B cell (primary cell): ENCODE data around the gene PACRG. TPM values are rescaled to one million over a fixed set of nuclear protein-coding genes. Genes with fewer than 3 reads are reported as not detected.

Experiments
- ATAC-seq: fragments of 200-7000 bp; cut with Tn5 transposase; one replicate; pipeline ENCODE4 v1.10.0; 2021; ENCODE audit warnings: low read depth, mild to moderate bottlenecking, moderate number of reproducible peaks, moderate library complexity
- CTCF ChIA-PET: fragments of 350-600 bp; sonication (Branson Sonifier 250); formaldehyde crosslinking; loops from one replicate; lab custom pipeline; 2021; ENCODE audit warnings: antibody characterized with exemption, inconsistent platforms; lab: Charles Lee
- POLR2A ChIA-PET: fragments of 350-600 bp; sonication (Branson Sonifier 250); formaldehyde crosslinking; loops from one replicate; lab custom pipeline; 2021; ENCODE audit warnings: antibody characterized with exemption; lab: Charles Lee
- DNase-seq: peaks from one replicate; pipeline ENCODE4 v3.0.0; 2013
- H2AFZ ChIP-seq: 2 replicates; pipeline ENCODE4 v1.6.1; 2012; ENCODE audit warnings: mild to moderate bottlenecking, low read depth, low read length; ENCODE audit not compliant: insufficient read depth, poor library complexity, severe bottlenecking
- H3K27ac ChIP-seq, 2 donors: 1 replicate in 1 of 2; 2 replicates in 1 of 2; pipeline ENCODE4 v1.5.1; 2012 to 2013; ENCODE audit warnings: low read length in 2 of 2, mild to moderate bottlenecking in 2 of 2, moderate library complexity in 1 of 2
- H3K27me3 ChIP-seq, 4 experiments: fragments of 200-600 bp in 1 of 4; sonication (generic) in 1 of 4; replicated peaks in 1 of 4; 1 replicate in 2 of 4; 2 replicates in 2 of 4; pipeline versions ENCODE4 v1.6.1 to v1.7.0; 2013 to 2016; ENCODE audit warnings: low read length in 3 of 4, mild to moderate bottlenecking in 2 of 4, mixed read lengths in 1 of 4, moderate library complexity in 1 of 4; ENCODE audit not compliant: insufficient read depth in 4 of 4, control insufficient read depth in 3 of 4; ENCODE audit errors: control extremely low read depth in 1 of 4
- H3K36me3 ChIP-seq, 2 experiments: replicated peaks in 1 of 2; 1 replicate in 1 of 2; 2 replicates in 1 of 2; pipeline versions ENCODE4 v1.6.1 to v1.7.1; 2013; ENCODE audit warnings: low read length in 1 of 2; ENCODE audit not compliant: insufficient read depth in 2 of 2, control insufficient read depth in 1 of 2; ENCODE audit errors: control extremely low read depth in 1 of 2, extremely low read depth in 1 of 2
- H3K4me1 ChIP-seq, 2 donors: fragments of 200-600 bp in 1 of 2; sonication (generic) in 1 of 2; 1 replicate in 1 of 2; 2 replicates in 1 of 2; pipeline versions ENCODE4 v1.5.1 to v1.6.1; 2013 to 2017; ENCODE audit warnings: low read length in 2 of 2; ENCODE audit not compliant: control insufficient read depth in 2 of 2, insufficient read depth in 2 of 2
- H3K4me2 ChIP-seq: replicated peaks from 2 replicates; pipeline ENCODE3; 2012; ENCODE audit warnings: mild to moderate bottlenecking, low read depth, low read length; ENCODE audit not compliant: poor library complexity, severe bottlenecking
- H3K4me3 ChIP-seq, 5 experiments: fragments of 200-600 bp in 1 of 5; sonication (generic) in 1 of 5; 1 replicate in 3 of 5; 2 replicates in 2 of 5; pipeline versions ENCODE4 v1.5.1 to v1.7.0; 2011 to 2016; ENCODE audit warnings: low read length in 4 of 5, mild to moderate bottlenecking in 4 of 5, low read depth in 2 of 5, control low read depth in 1 of 5, moderate library complexity in 1 of 5; ENCODE audit not compliant: insufficient read depth in 1 of 5; ENCODE audit errors: control extremely low read depth in 1 of 5, extremely low read depth in 1 of 5
- H3K79me2 ChIP-seq: fragments of 200-600 bp; sonication (generic); one replicate; pipeline ENCODE4 v1.6.0; 2016; ENCODE audit warnings: low read length; ENCODE audit not compliant: control insufficient read depth, insufficient read depth
- H3K9ac ChIP-seq: fragments of 200-600 bp; sonication (generic); 2 replicates; pipeline ENCODE4 v1.6.1; 2017; ENCODE audit warnings: mild to moderate bottlenecking, low read length, moderate library complexity
- H3K9me3 ChIP-seq, 3 donors: one replicate each; pipeline versions ENCODE4 v1.6.1 to v1.7.1; 2013; ENCODE audit warnings: low read length in 2 of 3; ENCODE audit not compliant: control insufficient read depth in 2 of 3, insufficient read depth in 1 of 3; ENCODE audit errors: control extremely low read depth in 1 of 3
- H4K20me1 ChIP-seq: 2 replicates; pipeline ENCODE4 v1.6.0; 2012; ENCODE audit warnings: mild to moderate bottlenecking, low read length; ENCODE audit not compliant: insufficient read depth, control insufficient read depth, poor library complexity, severe bottlenecking
- H3K27ac Mint-ChIP-seq: one replicate; pipeline ENCODE4 v1.8.0; 2021; ENCODE audit warnings: mixed read lengths
- H3K27me3 Mint-ChIP-seq: one replicate; pipeline ENCODE4 v1.8.0; 2021; ENCODE audit warnings: mixed read lengths
- H3K4me1 Mint-ChIP-seq: one replicate; pipeline ENCODE4 v1.8.0; 2021; ENCODE audit warnings: mixed read lengths
- H3K4me3 Mint-ChIP-seq: one replicate; pipeline ENCODE4 v1.8.0; 2021; ENCODE audit warnings: mixed read lengths
- H3K9me3 Mint-ChIP-seq: one replicate; pipeline ENCODE4 v1.8.0; 2022; ENCODE audit warnings: mixed read lengths; ENCODE audit not compliant: insufficient read depth
- EZH2 ChIP-seq: IDR thresholded peaks from 2 replicates; pipeline ENCODE4 v1.6.1; 2012; ENCODE audit warnings: borderline replicate concordance, low read depth, mild to moderate bottlenecking, moderate library complexity, low read length; ENCODE audit not compliant: insufficient read depth, poor library complexity, severe bottlenecking
- WGBS: methylation state at CpG from one replicate; pipeline ENCODE4 v1.1.5; 2013; ENCODE audit warnings: missing lambda C conversion rate; ENCODE audit not compliant: insufficient coverage; 5-methylcytosine and 5-hydroxymethylcytosine counted together
- intact Hi-C: fragments of 100-400 bp; cut with micrococcal nuclease; formaldehyde crosslinking; loops from one replicate; pipeline ENCODE4 v1.10.0; 2022
- polyA plus RNA-seq: library from polyadenylated mRNA; depleted of rRNA; stranded (reverse); fragments of >200 nt; gene quantifications from 2 replicates; pipeline ENCODE4 v1.2.3, GENCODE V29; 2012
- total RNA-seq, 2 donors: library from RNA; stranded (reverse); fragments of 120-200 nt in 1 of 2; gene quantifications; 1 replicate in 1 of 2; 2 replicates in 1 of 2; pipeline versions ENCODE4 v1.2.3 to v1.2.4, GENCODE V29; 2013 to 2022
- TF ChIP-seq, protein P1 (sequence below): fragments of 200-600 bp; IDR thresholded peaks from one replicate; pipeline ENCODE4 v1.8.0; 2022; ENCODE audit warnings: antibody characterized with exemption, mild to moderate bottlenecking

The PACRG gene
- total and polyA plus RNA-seq, 2 donors (not counting 1 experiment from before 2014, with no cell fraction given): not detected

DNA sequence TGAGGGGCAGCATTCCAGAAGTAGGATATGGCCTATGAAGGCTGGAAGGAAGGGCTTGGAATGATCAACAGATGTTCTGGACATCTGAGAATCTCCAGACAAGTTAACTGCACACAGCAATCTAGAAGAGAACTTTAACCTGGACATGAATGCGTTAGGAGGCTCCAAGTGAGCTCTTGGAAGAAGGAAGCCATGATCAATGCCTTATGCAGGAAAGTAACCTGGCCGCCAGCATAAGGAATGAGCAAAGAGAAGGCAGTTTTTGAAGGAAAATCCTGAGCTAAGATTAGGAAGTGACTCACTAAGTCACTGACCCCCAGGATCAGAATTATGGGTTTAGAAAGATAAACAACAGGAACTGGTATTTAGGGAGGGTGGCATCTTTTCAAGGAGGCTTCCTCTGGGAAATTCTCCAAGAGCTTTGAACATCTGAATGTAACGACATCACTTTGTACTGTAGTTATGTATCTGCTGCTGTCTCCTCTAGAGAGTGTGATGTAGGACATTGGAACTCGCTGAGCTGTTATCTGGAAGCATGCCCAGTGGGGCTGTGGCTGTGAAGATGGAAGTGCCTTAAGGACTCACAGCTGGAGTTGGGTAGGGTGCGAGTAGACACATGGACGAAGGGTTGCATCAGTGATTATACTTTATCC, 236.8 kb downstream of the PACRG start:
- no peaks in the 10 kb centered on the region for H3K9me3 Mint-ChIP-seq
- Histone ChIP-seq H3K9ac (no peak overlapping the region), H3K36me3 (no peaks in the 10 kb centered on the region), H3K4me3 (no peak overlapping the region), H3K27me3 (no peaks in the 10 kb centered on the region), H2AFZ (no peak overlapping the region), H4K20me1 (no peaks in the 10 kb centered on the region), H3K79me2 (no peaks in the 10 kb centered on the region), H3K4me1 (no peaks in the 10 kb centered on the region), H3K27ac (no peak overlapping the region), H3K4me2 (no peak overlapping the region), H3K9me3 (peaks cover 0 to 3% (median 0%) of the 10 kb centered on the region in 3 donors)
- 75% methylated on average over 4 of the region's 6 CpGs for WGBS
- ATAC-seq (no peak), DNase-seq (no peak)
- TF ChIP-seq, protein P1, sequence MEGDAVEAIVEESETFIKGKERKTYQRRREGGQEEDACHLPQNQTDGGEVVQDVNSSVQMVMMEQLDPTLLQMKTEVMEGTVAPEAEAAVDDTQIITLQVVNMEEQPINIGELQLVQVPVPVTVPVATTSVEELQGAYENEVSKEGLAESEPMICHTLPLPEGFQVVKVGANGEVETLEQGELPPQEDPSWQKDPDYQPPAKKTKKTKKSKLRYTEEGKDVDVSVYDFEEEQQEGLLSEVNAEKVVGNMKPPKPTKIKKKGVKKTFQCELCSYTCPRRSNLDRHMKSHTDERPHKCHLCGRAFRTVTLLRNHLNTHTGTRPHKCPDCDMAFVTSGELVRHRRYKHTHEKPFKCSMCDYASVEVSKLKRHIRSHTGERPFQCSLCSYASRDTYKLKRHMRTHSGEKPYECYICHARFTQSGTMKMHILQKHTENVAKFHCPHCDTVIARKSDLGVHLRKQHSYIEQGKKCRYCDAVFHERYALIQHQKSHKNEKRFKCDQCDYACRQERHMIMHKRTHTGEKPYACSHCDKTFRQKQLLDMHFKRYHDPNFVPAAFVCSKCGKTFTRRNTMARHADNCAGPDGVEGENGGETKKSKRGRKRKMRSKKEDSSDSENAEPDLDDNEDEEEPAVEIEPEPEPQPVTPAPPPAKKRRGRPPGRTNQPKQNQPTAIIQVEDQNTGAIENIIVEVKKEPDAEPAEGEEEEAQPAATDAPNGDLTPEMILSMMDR: no peak
- no peak for TF ChIP-seq EZH2
- H3K27me3 Mint-ChIP-seq: no peaks in the 10 kb centered on the region
- H3K4me1 Mint-ChIP-seq: no peaks in the 10 kb centered on the region
- no peak overlapping the region for H3K27ac Mint-ChIP-seq
- intact Hi-C loops: no loop called here
- CTCF ChIA-PET: no interaction called here
- POLR2A ChIA-PET: no interaction called here
- no peak overlapping the region for H3K4me3 Mint-ChIP-seq

DNA sequence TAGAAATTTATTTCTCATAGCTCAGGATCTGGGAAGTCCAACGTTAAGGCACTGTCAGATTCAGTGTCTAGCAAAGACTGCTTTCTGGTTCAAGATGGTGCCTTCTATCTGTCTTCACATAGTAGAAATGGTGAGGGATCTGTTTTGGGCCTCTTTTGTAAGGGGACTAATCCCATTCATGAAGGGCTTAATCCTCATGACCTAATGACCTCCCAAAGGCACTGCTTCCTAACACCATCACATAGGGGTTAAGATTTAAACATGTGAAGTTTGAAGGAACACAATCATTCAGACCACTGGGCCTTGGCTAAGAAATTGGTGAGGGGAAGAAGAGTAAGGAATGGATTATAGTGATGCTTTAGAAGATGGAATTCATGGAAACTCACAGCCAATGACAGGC, 237.6 kb downstream of the PACRG start:
- H3K36me3 ChIP-seq: no peaks in the 10 kb centered on the region
- H2AFZ ChIP-seq: no peak overlapping the region
- no peaks in the 10 kb centered on the region for H3K4me1 ChIP-seq
- H3K9me3 Mint-ChIP-seq: no peaks in the 10 kb centered on the region
- no peaks in the 10 kb centered on the region for H3K27me3 Mint-ChIP-seq
- no peaks in the 10 kb centered on the region for H3K4me1 Mint-ChIP-seq
- no peak overlapping the region for H3K4me2 ChIP-seq
- ChIA-PET CTCF (no interaction called here), POLR2A (no interaction called here)
- ATAC-seq: no peak
- no peak overlapping the region for H3K27ac ChIP-seq
- H3K4me3 ChIP-seq: no peak overlapping the region
- TF ChIP-seq EZH2: no peak
- TF ChIP-seq, protein P1: no peak
- DNase-seq: no peak
- no peaks in the 10 kb centered on the region for H3K27me3 ChIP-seq
- H3K79me2 ChIP-seq: no peaks in the 10 kb centered on the region
- H3K9me3 ChIP-seq: peaks cover 0 to 6% (median 0%) of the 10 kb centered on the region in 3 donors
- no CpG with 5 or more reads among the region's 1 CpG for WGBS
- no peak overlapping the region for H3K27ac Mint-ChIP-seq
- no peak overlapping the region for H3K9ac ChIP-seq
- intact Hi-C loops: no loop called here
- H3K4me3 Mint-ChIP-seq: no peak overlapping the region
- H4K20me1 ChIP-seq: no peaks in the 10 kb centered on the region
